CD14-positive monocyte (primary cell): ENCODE data around the gene XXYLT1. TPM values are rescaled to one million over a fixed set of nuclear protein-coding genes. Genes with fewer than 3 reads are reported as not detected.

Experiments
- DNase-seq, 3 donors: peaks; one replicate each; pipeline ENCODE4 v3.0.0-alpha.2; 2011 to 2022
- H2AFZ ChIP-seq: 2 replicates; pipeline ENCODE4 v1.6.0; 2012; ENCODE audit warnings: mild to moderate bottlenecking, low read depth, low read length, inconsistent platforms; ENCODE audit not compliant: insufficient read depth, poor library complexity, severe bottlenecking
- H3K27ac ChIP-seq, 2 donors: 1 replicate in 1 of 2; 2 replicates in 1 of 2; pipeline ENCODE4 v1.5.1; 2012 to 2013; ENCODE audit warnings: low read length in 2 of 2, control low read depth in 1 of 2, inconsistent platforms in 1 of 2, low read depth in 1 of 2, mild to moderate bottlenecking in 1 of 2
- H3K27me3 ChIP-seq, 2 donors: one replicate each; pipeline versions ENCODE4 v1.6.0 to v1.6.1; 2011 to 2013; ENCODE audit warnings: low read length in 2 of 2; ENCODE audit not compliant: control insufficient read depth in 2 of 2, insufficient read depth in 2 of 2
- H3K36me3 ChIP-seq, 2 donors: replicated peaks in 1 of 2; 1 replicate in 1 of 2; 2 replicates in 1 of 2; pipeline versions ENCODE4 v1.5.1 to v1.6.1; 2012 to 2013; ENCODE audit warnings: low read length in 2 of 2, control low read depth in 1 of 2, inconsistent platforms in 1 of 2, mild to moderate bottlenecking in 1 of 2; ENCODE audit not compliant: insufficient read depth in 2 of 2, control insufficient read depth in 1 of 2
- H3K4me1 ChIP-seq, 2 donors: 1 replicate in 1 of 2; 2 replicates in 1 of 2; pipeline versions ENCODE4 v1.5.1 to v1.6.1; 2012 to 2013; ENCODE audit warnings: low read length in 2 of 2, control low read depth in 1 of 2, inconsistent platforms in 1 of 2, mild to moderate bottlenecking in 1 of 2, moderate library complexity in 1 of 2; ENCODE audit not compliant: insufficient read depth in 2 of 2, control insufficient read depth in 1 of 2
- H3K4me2 ChIP-seq: replicated peaks from 2 replicates; pipeline ENCODE3; 2012; ENCODE audit warnings: low read length, moderate library complexity, mild to moderate bottlenecking; ENCODE audit not compliant: poor library complexity, severe bottlenecking; ENCODE audit errors: extremely low read depth
- H3K4me3 ChIP-seq, 3 experiments: fragments of 200-600 bp in 1 of 3; sonication (generic) in 1 of 3; replicated peaks in 1 of 3; 1 replicate in 2 of 3; 2 replicates in 1 of 3; pipeline ENCODE4 v1.5.1; 2011 to 2013; ENCODE audit warnings: low read length in 3 of 3, mild to moderate bottlenecking in 3 of 3, control low read depth in 2 of 3, low read depth in 2 of 3, inconsistent platforms in 1 of 3, moderate library complexity in 1 of 3
- H3K79me2 ChIP-seq: 2 replicates; pipeline ENCODE4 v1.6.0; 2012; ENCODE audit warnings: mild to moderate bottlenecking, control low read depth, inconsistent platforms, low read length, moderate library complexity; ENCODE audit not compliant: insufficient read depth
- H3K9ac ChIP-seq: 2 replicates; pipeline ENCODE4 v1.6.0; 2017; ENCODE audit warnings: low read length, mild to moderate bottlenecking; ENCODE audit not compliant: insufficient read depth, poor library complexity, severe bottlenecking
- H3K9me3 ChIP-seq, 2 donors: replicated peaks in 1 of 2; 1 replicate in 1 of 2; 2 replicates in 1 of 2; pipeline versions ENCODE4 v1.5.1 to v1.6.1; 2012 to 2013; ENCODE audit warnings: low read length in 2 of 2, control low read depth in 1 of 2; ENCODE audit not compliant: control insufficient read depth in 1 of 2, insufficient read depth in 1 of 2
- H4K20me1 ChIP-seq: 2 replicates; pipeline ENCODE4 v1.6.0; 2012; ENCODE audit warnings: mild to moderate bottlenecking, low read length, control low read depth, moderate library complexity; ENCODE audit not compliant: insufficient read depth
- H3K27ac Mint-ChIP-seq, 7 donors: one replicate each; pipeline ENCODE4 v1.8.0; 2020; ENCODE audit warnings: mild to moderate bottlenecking in 7 of 7, mixed read lengths in 7 of 7, moderate library complexity in 6 of 7, inconsistent platforms in 2 of 7
- H3K27me3 Mint-ChIP-seq, 3 donors: one replicate each; pipeline ENCODE4 v1.8.0; 2021 to 2022; ENCODE audit warnings: low read depth in 3 of 3, mild to moderate bottlenecking in 3 of 3, mixed read lengths in 3 of 3, moderate library complexity in 3 of 3, inconsistent platforms in 1 of 3
- H3K36me3 Mint-ChIP-seq, 2 donors: one replicate each; pipeline ENCODE4 v1.8.0; 2020; ENCODE audit warnings: mixed read lengths in 2 of 2, inconsistent platforms in 1 of 2, mild to moderate bottlenecking in 1 of 2
- H3K4me1 Mint-ChIP-seq: one replicate; pipeline ENCODE4 v1.8.0; 2020; ENCODE audit warnings: mild to moderate bottlenecking, mixed read lengths
- H3K4me3 Mint-ChIP-seq, 2 donors: one replicate each; pipeline ENCODE4 v1.8.0; 2020; ENCODE audit warnings: mild to moderate bottlenecking in 2 of 2, mixed read lengths in 2 of 2, moderate library complexity in 1 of 2
- H3K9me3 Mint-ChIP-seq, 7 donors: one replicate each; pipeline ENCODE4 v1.8.0; 2020 to 2022; ENCODE audit warnings: mixed read lengths in 7 of 7, mild to moderate bottlenecking in 6 of 7, moderate library complexity in 6 of 7, inconsistent platforms in 2 of 7
- CTCF ChIP-seq: fragments of 200-600 bp; IDR thresholded peaks from one replicate; pipeline ENCODE4 v1.8.0; 2022; ENCODE audit warnings: antibody characterized with exemption, mild to moderate bottlenecking
- WGBS: methylation state at CpG from one replicate; pipeline ENCODE4 v1.1.5; 2013; ENCODE audit warnings: missing lambda C conversion rate; ENCODE audit not compliant: insufficient coverage; 5-methylcytosine and 5-hydroxymethylcytosine counted together
- intact Hi-C, 2 donors: fragments of 100-400 bp; cut with micrococcal nuclease; formaldehyde crosslinking; loops; one replicate each; pipeline versions ENCODE4 v1.15.0 to v1.15.1; 2023
- polyA plus RNA-seq, 3 donors: library from polyadenylated mRNA; depleted of rRNA in 1 of 3; unstranded in 2 of 3; stranded (reverse) in 1 of 3; fragments of 300-500 nt in 2 of 3; fragments of >200 nt in 1 of 3; fragmentation: Illumina TruSeq in 2 of 3; gene quantifications; 1 replicate in 2 of 3; 2 replicates in 1 of 3; pipeline ENCODE4 v1.2.3, GENCODE V29; 2012 to 2021

Gene XXYLT1
- polyA plus RNA-seq, 3 donors = 11.8 to 13.5 (median 13.2) TPM

GRCh38 chr3:195151866-195152541 lies 119.0 kb downstream of the XXYLT1 start:
- no peak overlapping the region for H3K27ac ChIP-seq
- no peaks in the 10 kb centered on the region for H3K9me3 ChIP-seq
- H3K4me1 ChIP-seq = peaks cover 50 to 61% of the 10 kb centered on the region in 2 donors
- Mint-ChIP-seq H3K36me3 (peaks cover 25 to 27% of the 10 kb centered on the region in 2 donors), H3K4me3 (no peak overlapping the region), H3K9me3 (no peaks in the 10 kb centered on the region), H3K4me1 (peaks cover 69% of the 10 kb centered on the region), H3K27me3 (peaks cover 9 to 11% (median 11%) of the 10 kb centered on the region in 3 donors), H3K27ac (no peak overlapping the region)
- no peak overlapping the region for H3K9ac ChIP-seq
- 67% methylated on average over 3 of the region's 11 CpGs for WGBS
- intact Hi-C loops = no loop called here
- H2AFZ ChIP-seq = no peak overlapping the region
- no peak overlapping the region for H3K4me3 ChIP-seq
- TF ChIP-seq CTCF = no peak
- H3K79me2 ChIP-seq = no peaks in the 10 kb centered on the region
- H3K27me3 ChIP-seq = no peaks in the 10 kb centered on the region
- H3K4me2 ChIP-seq = no peak overlapping the region
- H4K20me1 ChIP-seq = no peaks in the 10 kb centered on the region
- H3K36me3 ChIP-seq = no peaks in the 10 kb centered on the region
- no peak for DNase-seq

DNA sequence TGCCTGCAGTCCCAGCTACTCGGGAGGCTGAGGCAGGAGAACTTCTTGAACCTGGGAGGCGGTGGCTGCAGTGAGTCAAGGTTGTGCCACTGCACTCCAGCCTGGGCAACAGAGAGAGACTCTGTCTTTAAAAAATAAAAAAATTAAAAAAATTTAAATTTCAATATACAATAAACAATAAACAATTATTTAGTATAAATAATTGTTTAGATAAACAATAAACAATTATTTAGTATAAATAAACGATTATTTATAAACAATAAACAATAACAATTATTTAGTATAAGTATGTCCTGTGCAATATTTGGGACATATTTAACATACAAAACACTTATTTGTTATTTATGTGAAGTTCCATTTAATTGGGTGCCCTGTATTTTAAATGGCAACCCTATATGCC lies 119.6 kb downstream of the XXYLT1 start:
- Histone ChIP-seq H3K27ac (no peak overlapping the region), H4K20me1 (no peaks in the 10 kb centered on the region), H3K9ac (no peak overlapping the region), H3K9me3 (no peaks in the 10 kb centered on the region), H3K27me3 (no peaks in the 10 kb centered on the region), H3K79me2 (no peaks in the 10 kb centered on the region), H3K36me3 (no peaks in the 10 kb centered on the region), H3K4me2 (no peak overlapping the region), H3K4me3 (no peak overlapping the region), H2AFZ (no peak overlapping the region), H3K4me1 (peaks cover 51 to 63% of the 10 kb centered on the region in 2 donors)
- peaks cover 67% of the 10 kb centered on the region for H3K4me1 Mint-ChIP-seq
- no CpG with 5 or more reads among the region's 3 CpGs for WGBS
- no peaks in the 10 kb centered on the region for H3K9me3 Mint-ChIP-seq
- no peak overlapping the region for H3K27ac Mint-ChIP-seq
- DNase-seq = no peak
- TF ChIP-seq CTCF = no peak
- H3K27me3 Mint-ChIP-seq = peaks cover 9 to 11% (median 11%) of the 10 kb centered on the region in 3 donors
- intact Hi-C loops = no loop called here
- H3K4me3 Mint-ChIP-seq = no peak overlapping the region
- H3K36me3 Mint-ChIP-seq = peaks cover 23 to 24% of the 10 kb centered on the region in 2 donors
